MM.1S (cell line): Measurements from ENCODE around the gene ZNF205.
"Not testable (repeated sequence)": the region's sequence is repeated elsewhere in the genome, so short reads cannot be mapped to it uniquely, and the experiment has no call there.

Experiments
- DNase-seq: peaks from one replicate; pipeline ENCODE4 v3.0.0-alpha.2; 2015
- H2AFZ ChIP-seq: fragments of 300-600 bp; sonication (generic); 2 replicates; pipeline ENCODE4 v1.6.0; 2016; ENCODE audit warnings: antibody characterized with exemption, low read length
- H3F3A ChIP-seq: fragments of 300-600 bp; sonication (generic); 2 replicates; pipeline ENCODE4 v1.6.1; 2016; ENCODE audit warnings: mild to moderate bottlenecking, antibody characterized with exemption, low read length, moderate library complexity, mixed read lengths; ENCODE audit not compliant: insufficient read depth
- H3K27ac ChIP-seq: fragments of 300-600 bp; sonication (generic); 2 replicates; pipeline ENCODE4 v1.5.1; 2016; ENCODE audit warnings: mild to moderate bottlenecking, low read length
- H3K27me3 ChIP-seq: fragments of 300-600 bp; sonication (generic); replicated peaks from 2 replicates; pipeline ENCODE4 v1.6.0; 2016; ENCODE audit warnings: low read length; ENCODE audit not compliant: insufficient read depth
- H3K36me3 ChIP-seq: fragments of 300-600 bp; sonication (generic); replicated peaks from 2 replicates; pipeline ENCODE4 v1.6.1; 2016; ENCODE audit warnings: mild to moderate bottlenecking, low read length, mixed read lengths; ENCODE audit not compliant: insufficient read depth
- H3K4me1 ChIP-seq: fragments of 300-600 bp; sonication (generic); 2 replicates; pipeline ENCODE4 v1.6.1; 2016; ENCODE audit warnings: low read length, mixed read lengths
- H3K4me2 ChIP-seq: fragments of 300-600 bp; sonication (generic); 2 replicates; pipeline ENCODE4 v1.6.0; 2016; ENCODE audit warnings: low read depth, low read length
- H3K4me3 ChIP-seq: fragments of 300-600 bp; sonication (generic); 2 replicates; pipeline ENCODE4 v1.5.1; 2016; ENCODE audit warnings: low read length, mixed read lengths
- H3K79me2 ChIP-seq: fragments of 300-600 bp; sonication (generic); 2 replicates; pipeline ENCODE4 v1.6.1; 2016; ENCODE audit warnings: mixed run types, low read length, mixed read lengths
- H3K9ac ChIP-seq: fragments of 300-600 bp; sonication (generic); 2 replicates; pipeline ENCODE4 v1.6.1; 2016; ENCODE audit warnings: low read length, mixed read lengths
- H3K9me2 ChIP-seq: fragments of 300-600 bp; sonication (generic); replicated peaks from 2 replicates; pipeline ENCODE4 v1.6.1; 2016; ENCODE audit warnings: mild to moderate bottlenecking, low read length, mixed read lengths; ENCODE audit not compliant: insufficient read depth
- H3K9me3 ChIP-seq: fragments of 300-600 bp; sonication (generic); replicated peaks from 2 replicates; pipeline ENCODE4 v1.6.1; 2016; ENCODE audit warnings: mild to moderate bottlenecking, low read length, mixed read lengths; ENCODE audit not compliant: insufficient read depth
- H4K20me1 ChIP-seq: fragments of 300-600 bp; sonication (generic); 2 replicates; pipeline ENCODE4 v1.6.1; 2016; ENCODE audit warnings: mild to moderate bottlenecking, low read length, moderate library complexity, mixed read lengths; ENCODE audit not compliant: insufficient read depth
- CTCF ChIP-seq: fragments of 300-600 bp; sonication (generic); IDR thresholded peaks from 2 replicates; pipeline ENCODE4 v1.5.1; 2016; ENCODE audit warnings: antibody characterized with exemption, low read length, mixed read lengths
- EZH2 ChIP-seq: fragments of 300-600 bp; sonication (generic); optimal IDR thresholded peaks from 2 replicates; pipeline ENCODE3; 2017; ENCODE audit warnings: low read depth, mild to moderate bottlenecking, antibody characterized with exemption, low read length, mixed read lengths
- EZH2phosphoT487 ChIP-seq: fragments of 300-600 bp; sonication (generic); IDR thresholded peaks from 2 replicates; pipeline ENCODE4 v1.6.1; 2018; ENCODE audit warnings: antibody characterized with exemption, low read length

ZNF205 gene

GRCh38 chr16:3070608-3071111 lies 41.7 kb upstream of the ZNF205 start:
- Histone ChIP-seq H3K4me3 (no peak overlapping the region), H3K9ac (no peak overlapping the region), H3K9me3 (no peaks in the 10 kb centered on the region), H3K36me3 (no peaks in the 10 kb centered on the region), H3K9me2 (no peaks in the 10 kb centered on the region), H3K4me2 (no peak overlapping the region), H3K27me3 (peaks cover 11% of the 10 kb centered on the region), H3K79me2 (no peaks in the 10 kb centered on the region), H4K20me1 (no peaks in the 10 kb centered on the region), H3K27ac (no peak overlapping the region), H3F3A (no peaks in the 10 kb centered on the region), H3K4me1 (peaks cover 10% of the 10 kb centered on the region), H2AFZ (no peak overlapping the region)
- TF ChIP-seq EZH2 (no peak), EZH2phosphoT487 (no peak), CTCF (no peak)
- no peak for DNase-seq

GRCh38 chr16:3071655-3072054 lies 40.7 kb upstream of the ZNF205 start:
- Histone ChIP-seq H3K4me1 (peaks cover 18% of the 10 kb centered on the region), H3K4me3 (no peak overlapping the region), H3K27ac (no peak overlapping the region), H3F3A (0 out of 2 replicates have a peak, but pooled peaks cover 6% of the 10 kb centered on the region), H3K4me2 (no peak overlapping the region), H4K20me1 (no peaks in the 10 kb centered on the region), H2AFZ (no peak overlapping the region), H3K79me2 (no peaks in the 10 kb centered on the region), H3K9ac (no peak overlapping the region), H3K9me2 (no peaks in the 10 kb centered on the region), H3K36me3 (no peaks in the 10 kb centered on the region), H3K9me3 (no peaks in the 10 kb centered on the region), H3K27me3 (peaks cover 3% of the 10 kb centered on the region; the same call in 1 of the 2 replicates)
- no peak for DNase-seq
- no peak for TF ChIP-seq CTCF
- no peak for TF ChIP-seq EZH2phosphoT487
- TF ChIP-seq EZH2: no peak

- H3K27me3 ChIP-seq, H3K27ac ChIP-seq, H3K4me3 ChIP-seq, H3K9ac ChIP-seq, H2AFZ ChIP-seq, H3F3A ChIP-seq, DNase-seq, H3K9me3 ChIP-seq, H3K36me3 ChIP-seq, H3K4me2 ChIP-seq, H3K9me2 ChIP-seq, H3K79me2 ChIP-seq, H4K20me1 ChIP-seq: not testable (repeated sequence)
- peaks cover 20% of the 10 kb centered on the region for H3K4me1 ChIP-seq
Observed at GRCh38 chr16:3072148-3072547, 40.2 kb upstream of the ZNF205 start.

- H4K20me1 ChIP-seq, H3K9me2 ChIP-seq, H3F3A ChIP-seq, H3K4me2 ChIP-seq, H3K4me3 ChIP-seq, H3K27me3 ChIP-seq, H3K9ac ChIP-seq, H3K79me2 ChIP-seq, H2AFZ ChIP-seq, H3K36me3 ChIP-seq, H3K9me3 ChIP-seq, DNase-seq, H3K27ac ChIP-seq: not testable (repeated sequence)
- peaks cover 26% of the 10 kb centered on the region for H3K4me1 ChIP-seq
Observed at GRCh38 chr16:3072576-3073263, 39.7 kb upstream of the ZNF205 start.
